Keratinocyte (primary cell): Measurements from ENCODE around the gene FRMD4B. TPM values are rescaled to one million over a fixed set of nuclear protein-coding genes. Genes with fewer than 3 reads are reported as not detected.

ENCODE experiments used
- DNase-seq: peaks from one replicate; pipeline ENCODE4 v3.0.0-alpha.2; 2011; ENCODE audit warnings: low read depth, missing footprints, low spot score
- FAIRE-seq: peaks from 2 replicates; lab custom pipeline; 2011; peaks lifted over from hg19 to GRCh38; lab: Jason Lieb, UNC
- H2AFZ ChIP-seq: 2 replicates; pipeline ENCODE4 v1.6.0; 2012; ENCODE audit warnings: low read length, control low read depth, inconsistent platforms; ENCODE audit not compliant: control insufficient read depth
- H3K27ac ChIP-seq: 2 replicates; pipeline ENCODE4 v1.5.1; 2011; ENCODE audit warnings: low read length; ENCODE audit not compliant: control insufficient read depth, insufficient read depth
- H3K27me3 ChIP-seq: 3 replicates; pipeline ENCODE4 v1.6.0; 2011; ENCODE audit warnings: low read length; ENCODE audit not compliant: control insufficient read depth, insufficient read depth; ENCODE audit errors: extremely low read depth
- H3K36me3 ChIP-seq, 2 experiments: 2 replicates in 1 of 2; 3 replicates in 1 of 2; pipeline ENCODE4 v1.5.1; 2011; ENCODE audit warnings: low read length in 2 of 2, mild to moderate bottlenecking in 1 of 2; ENCODE audit not compliant: control insufficient read depth in 2 of 2, insufficient read depth in 2 of 2; ENCODE audit errors: extremely low read depth in 1 of 2
- H3K4me1 ChIP-seq: 3 replicates; pipeline ENCODE4 v1.5.1; 2011; ENCODE audit warnings: low read length; ENCODE audit not compliant: control insufficient read depth, insufficient read depth; ENCODE audit errors: extremely low read depth
- H3K4me2 ChIP-seq: 3 replicates; pipeline ENCODE4 v1.6.0; 2011; ENCODE audit warnings: low read depth, low read length; ENCODE audit not compliant: control insufficient read depth, insufficient read depth; ENCODE audit errors: extremely low read depth
- H3K4me3 ChIP-seq, 3 experiments: fragments of 200-600 bp in 1 of 3; sonication (generic) in 1 of 3; 2 replicates in 2 of 3; 3 replicates in 1 of 3; pipeline ENCODE4 v1.5.1; 2011 to 2016; ENCODE audit warnings: low read length in 3 of 3, mild to moderate bottlenecking in 3 of 3, control low read depth in 2 of 3, inconsistent platforms in 1 of 3, low read depth in 1 of 3, mixed read lengths in 1 of 3, mixed run types in 1 of 3, moderate library complexity in 1 of 3; ENCODE audit not compliant: control insufficient read depth in 2 of 3, insufficient read depth in 2 of 3; ENCODE audit errors: extremely low read depth in 1 of 3
- H3K79me2 ChIP-seq: 2 replicates; pipeline ENCODE4 v1.6.0; 2012; ENCODE audit warnings: low read length; ENCODE audit not compliant: control insufficient read depth, insufficient read depth
- H3K9ac ChIP-seq: 3 replicates; pipeline ENCODE4 v1.6.0; 2011; ENCODE audit warnings: low read length; ENCODE audit not compliant: control insufficient read depth, insufficient read depth; ENCODE audit errors: extremely low read depth
- H3K9me1 ChIP-seq: 3 replicates; pipeline ENCODE4 v1.6.0; 2011; ENCODE audit warnings: low read length; ENCODE audit not compliant: control insufficient read depth, insufficient read depth; ENCODE audit errors: extremely low read depth
- H3K9me3 ChIP-seq: 2 replicates; pipeline ENCODE4 v1.5.1; 2012; ENCODE audit warnings: low read depth, low read length; ENCODE audit not compliant: control insufficient read depth
- H4K20me1 ChIP-seq: 3 replicates; pipeline ENCODE4 v1.6.0; 2011; ENCODE audit warnings: low read length; ENCODE audit not compliant: control insufficient read depth, insufficient read depth; ENCODE audit errors: extremely low read depth
- CTCF ChIP-seq, 3 experiments: IDR thresholded peaks in 1 of 3; conservative IDR thresholded peaks in 1 of 3; optimal IDR thresholded peaks in 1 of 3; 2 replicates in 2 of 3; 3 replicates in 1 of 3; pipeline versions ENCODE3 to v1.5.1; 2011; ENCODE audit warnings: low read length in 3 of 3, mild to moderate bottlenecking in 3 of 3, moderate library complexity in 2 of 3, control low read depth in 1 of 3, inconsistent platforms in 1 of 3; ENCODE audit not compliant: insufficient read depth in 2 of 3; ENCODE audit errors: extremely low read depth in 1 of 3
- EZH2 ChIP-seq: IDR thresholded peaks from one replicate; pipeline ENCODE4 v1.6.1; 2012; ENCODE audit warnings: inconsistent platforms, mild to moderate bottlenecking, low read length, moderate library complexity
- dilution Hi-C: fragments of 300-500 bp; cut with MboI; formaldehyde crosslinking; loops from one replicate; pipeline ENCODE4 v1.7.0; 2020; ENCODE audit warnings: low sequenced_read_pairs; ENCODE audit not compliant: extremely low pct_ligation_motif_present
- polyA plus RNA-seq, 5 experiments: library from polyadenylated mRNA; depleted of rRNA in 3 of 5; stranded (reverse) in 3 of 5; stranded (forward) in 1 of 5; unstranded in 1 of 5; fragments of >200 nt; gene quantifications; 1 replicate in 1 of 5; 2 replicates in 3 of 5; 3 replicates in 1 of 5; pipeline versions ENCODE4 v1.2.1 to v1.2.3, GENCODE V29; 2011 to 2012; ENCODE audit warnings: missing spikeins in 2 of 5, low read depth in 1 of 5, low replicate concordance in 1 of 5

Gene FRMD4B
- polyA plus RNA-seq, 1 donor (not counting 4 experiments of a cell fraction or from before 2014, with no cell fraction given), result 48.3 TPM

- Histone ChIP-seq H4K20me1 (no peaks in the 10 kb centered on the region), H3K79me2 (no peaks in the 10 kb centered on the region), H3K4me2 (no peak overlapping the region), H2AFZ (no peak overlapping the region), H3K4me1 (no peaks in the 10 kb centered on the region), H3K27ac (no peak overlapping the region), H3K9ac (no peak overlapping the region), H3K9me3 (no peaks in the 10 kb centered on the region), H3K36me3 (no peaks in the 10 kb centered on the region), H3K9me1 (no peaks in the 10 kb centered on the region), H3K4me3 (no peak overlapping the region), H3K27me3 (no peaks in the 10 kb centered on the region)
- TF ChIP-seq CTCF (optimal IDR thresholded peaks at IDR 0.05 in 1 of 3, IDR thresholded peaks at IDR 0.05 in 1 of 3, conservative IDR thresholded peaks at IDR 0.05 in 1 of 3; ENCODE audit: extremely low read depth in 1 of 3, insufficient read depth in 2 of 3, low read length in 3 of 3) (no peak), EZH2 (no peak)
- FAIRE-seq, result no peak
- dilution Hi-C loops, result no loop called here
- no peak for DNase-seq
These were observed 257.4 kb downstream of the FRMD4B start for GRCh38 chr3:69128509-69128908.

GRCh38 chr3:69126999-69127398 lies 258.9 kb downstream of the FRMD4B start:
- DNase-seq (no peak), FAIRE-seq (peak; percentile 34)
- Histone ChIP-seq H3K36me3 (no peaks in the 10 kb centered on the region), H3K9me3 (no peaks in the 10 kb centered on the region), H4K20me1 (no peaks in the 10 kb centered on the region), H3K27me3 (no peaks in the 10 kb centered on the region), H3K4me2 (no peak overlapping the region), H3K79me2 (no peaks in the 10 kb centered on the region), H2AFZ (no peak overlapping the region), H3K9me1 (no peaks in the 10 kb centered on the region), H3K27ac (no peak overlapping the region), H3K9ac (no peak overlapping the region), H3K4me3 (no peak overlapping the region), H3K4me1 (no peaks in the 10 kb centered on the region)
- dilution Hi-C loops, result no loop called here
- TF ChIP-seq CTCF (optimal IDR thresholded peaks at IDR 0.05 in 1 of 3, IDR thresholded peaks at IDR 0.05 in 1 of 3, conservative IDR thresholded peaks at IDR 0.05 in 1 of 3; ENCODE audit: extremely low read depth in 1 of 3, insufficient read depth in 2 of 3, low read length in 3 of 3) (no peak), EZH2 (no peak)
